ENCODE results near the gene PALLD.
"Not testable (repeated sequence)": the region's sequence is repeated elsewhere in the genome, so short reads cannot be mapped to it uniquely, and the experiment has no call there.

PALLD gene

DNA sequence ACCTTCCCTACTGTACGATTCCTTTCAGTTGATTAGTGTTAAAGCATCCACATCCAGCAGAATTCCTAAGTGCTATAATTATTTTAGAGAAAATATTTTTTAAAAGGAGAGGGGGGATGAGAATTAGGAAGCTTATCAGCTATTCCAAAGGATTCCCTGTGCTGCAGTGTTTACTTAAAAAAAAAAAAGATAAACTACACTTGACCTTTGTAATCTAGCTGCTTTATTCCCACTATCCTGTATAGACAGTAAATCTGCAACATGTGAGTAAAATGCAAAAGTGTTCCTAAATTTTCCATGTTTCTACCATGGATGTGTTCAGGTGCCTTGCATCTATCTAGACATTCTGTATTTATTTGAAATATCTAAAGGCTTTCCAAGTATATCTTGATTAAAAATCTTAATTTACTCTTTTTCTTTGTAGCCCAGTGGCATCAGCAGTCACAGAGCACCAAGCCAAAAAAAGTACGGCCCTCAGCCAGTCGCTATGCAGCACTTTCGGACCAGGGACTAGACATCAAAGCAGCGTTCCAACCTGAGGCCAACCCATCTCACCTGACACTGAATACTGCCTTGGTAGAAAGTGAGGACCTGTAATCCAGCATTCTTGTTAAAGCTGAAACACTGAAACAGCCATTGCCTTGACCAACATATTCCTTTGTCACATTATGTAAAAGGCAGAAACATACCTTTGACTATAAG lies 429.1 kb downstream of the PALLD start:
- no peak for DNase-seq

GRCh38 chr4:168928346-168928745 lies 431.5 kb downstream of the PALLD start:
- DNase-seq = no peak

DNA sequence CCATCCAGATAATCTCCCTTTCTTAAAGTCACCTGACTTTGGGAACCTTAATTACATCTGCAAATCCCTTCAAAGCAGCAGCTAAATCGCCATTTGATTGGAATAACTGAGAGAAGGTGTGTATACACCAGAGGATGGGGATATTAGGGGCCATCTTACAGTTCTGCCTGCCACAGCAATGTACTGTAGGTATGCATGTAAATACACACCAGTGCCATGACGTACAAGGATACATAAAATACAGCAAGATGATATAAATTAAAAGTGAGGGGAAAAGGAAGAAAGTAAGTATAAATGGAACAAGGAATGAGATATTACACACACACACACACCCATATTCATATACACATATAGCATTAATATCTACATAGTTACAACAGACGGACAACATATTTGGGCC lies 432.0 kb downstream of the PALLD start:
- no peak for DNase-seq

GRCh38 chr4:168930413-168931196 lies 433.8 kb downstream of the PALLD start:
- no peak for DNase-seq

DNA sequence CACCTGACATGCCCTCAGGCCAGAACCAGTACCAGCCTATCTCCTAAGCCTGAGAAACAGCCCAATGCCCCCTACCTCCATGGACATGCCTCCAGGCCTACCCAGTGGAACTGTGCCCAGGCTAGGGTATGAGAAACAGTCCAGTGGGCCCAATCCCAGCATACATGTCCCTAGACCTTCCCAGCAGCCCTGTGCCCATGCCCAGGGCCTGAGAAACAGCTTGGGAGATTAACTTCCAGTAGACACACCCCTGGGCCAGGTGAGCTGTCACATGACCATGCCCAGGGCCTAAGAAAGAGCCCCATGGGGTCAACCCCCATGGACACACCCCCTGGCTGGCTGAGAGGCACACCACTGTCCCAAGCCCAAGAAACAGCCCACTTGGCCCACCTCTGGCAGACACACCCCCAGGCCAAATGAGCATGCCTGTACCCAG lies 434.4 kb downstream of the PALLD start:
- no peak for DNase-seq

DNA sequence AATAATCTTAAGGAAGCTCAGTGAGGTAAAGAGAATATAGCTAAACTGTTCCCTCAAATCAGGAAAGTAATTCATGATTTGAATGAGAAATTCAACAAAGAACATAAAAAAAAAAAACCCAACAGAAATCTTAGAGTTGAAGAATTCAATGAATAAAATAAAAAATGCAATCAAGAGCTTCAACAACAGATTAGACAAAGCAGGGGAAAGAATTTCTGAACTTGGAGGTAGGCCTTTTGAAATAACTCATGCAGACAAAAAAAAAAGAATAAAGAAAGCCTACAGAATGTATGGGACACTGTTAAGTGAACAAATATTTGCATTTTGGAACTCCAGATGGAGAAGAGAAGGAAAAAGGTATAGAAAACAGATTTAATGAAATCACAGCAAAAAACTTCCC lies 435.3 kb downstream of the PALLD start:
- no peak for DNase-seq

DNA sequence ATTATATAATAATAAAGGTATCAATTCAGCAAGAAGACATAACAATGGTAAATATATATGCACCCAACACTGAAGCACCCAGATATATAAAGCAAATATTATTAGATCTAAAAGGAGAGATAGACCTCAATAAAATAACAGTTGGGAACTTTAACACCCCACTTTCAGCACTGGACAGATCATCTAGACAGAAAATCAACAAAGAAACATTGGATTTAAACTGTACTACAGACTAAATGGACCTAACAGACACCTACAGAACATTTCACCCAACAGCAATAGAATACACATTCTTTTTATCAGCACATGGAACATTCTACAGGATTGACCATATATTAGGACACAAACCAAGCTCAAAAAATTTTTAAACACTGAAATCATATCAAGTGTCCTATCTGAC lies 436.6 kb downstream of the PALLD start:
- DNase-seq = no peak

- DNase-seq = not testable (repeated sequence)
Measured at GRCh38 chr4:168937473-168937872, 440.6 kb downstream of the PALLD start.

GRCh38 chr4:168942985-168943384 lies 446.1 kb downstream of the PALLD start:
- DNase-seq = no peak

GRCh38 chr4:168945291-168945690 lies 448.4 kb downstream of the PALLD start:
- DNase-seq = no peak

DNA sequence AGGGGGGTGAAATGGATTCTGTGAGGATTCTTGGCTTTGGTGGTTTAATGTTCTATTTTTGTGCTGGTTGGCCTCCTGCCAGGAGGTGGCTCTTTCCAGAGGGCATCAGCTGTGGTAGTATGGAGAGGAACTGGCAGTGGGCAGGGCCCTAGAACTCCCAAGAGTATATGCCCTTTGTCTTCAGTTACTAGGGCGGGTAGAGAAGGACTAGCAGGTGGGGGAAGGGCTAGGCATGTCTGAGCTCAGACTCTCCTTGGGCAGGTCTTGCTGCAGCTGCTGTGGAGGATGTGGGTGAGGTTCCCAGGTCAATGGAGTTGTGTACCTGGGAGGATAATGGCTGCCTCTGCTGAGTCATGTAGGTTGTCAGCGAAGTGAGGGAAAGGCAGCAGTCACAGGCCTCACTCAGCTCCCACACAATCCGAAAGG lies 456.0 kb downstream of the PALLD start:
- DNase-seq = not testable (repeated sequence)

- DNase-seq = no peak
Measured at GRCh38 chr4:168955674-168956073, 458.8 kb downstream of the PALLD start.

DNA sequence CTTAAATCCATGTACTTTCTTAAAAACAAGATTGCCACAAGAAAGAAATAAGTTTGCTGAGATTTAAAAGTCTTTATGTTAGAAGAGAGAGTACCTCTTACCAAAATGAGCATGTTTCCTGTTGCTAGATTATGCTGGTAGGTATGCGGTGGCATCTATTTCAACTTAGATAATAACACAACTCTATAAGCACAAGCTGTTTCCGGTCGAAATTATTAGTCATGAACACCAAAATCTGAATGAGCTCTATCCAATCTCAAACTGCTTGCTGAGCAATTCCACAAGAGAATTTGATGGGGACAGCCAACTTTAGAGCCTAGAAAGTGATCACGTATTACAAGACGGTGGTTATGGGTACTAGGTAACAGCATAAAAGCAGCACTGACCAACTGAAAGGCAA lies 463.9 kb downstream of the PALLD start:
- DNase-seq = no peak

DNA sequence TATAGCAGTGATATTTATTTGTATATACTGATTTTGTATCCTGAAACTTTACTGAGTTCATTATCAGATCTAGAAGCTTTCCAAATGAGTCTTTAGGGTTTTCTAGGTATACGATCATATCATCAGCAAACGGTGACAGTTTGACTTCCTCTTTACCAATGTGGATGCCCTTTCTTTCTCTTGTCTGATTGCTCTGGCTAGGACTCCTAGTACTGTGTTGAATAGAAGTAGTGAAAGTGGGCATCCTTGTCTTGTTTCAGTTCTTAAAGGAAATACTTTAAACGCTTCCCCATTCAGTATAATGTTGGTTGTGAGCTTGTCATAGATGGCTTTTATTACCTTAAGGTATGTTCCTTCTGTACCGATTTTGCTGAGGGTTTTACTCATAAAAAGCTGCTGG lies 475.7 kb downstream of the PALLD start:
- DNase-seq = no peak

All from T1000 (cell line).